Small intestine (tissue), 7 donors: ENCODE measurements around the gene NXPE3. TPM values are rescaled to one million over a fixed set of nuclear protein-coding genes. Genes with fewer than 3 reads are reported as not detected.

Source experiments
- DNase-seq, 2 donors: peaks; one replicate each; pipeline versions ENCODE4 v3.0.0 to v3.0.0-alpha.2; 2013
- FAIRE-seq: peaks from 2 replicates; lab custom pipeline; 2012; peaks lifted over from hg19 to GRCh38; lab: Jason Lieb, UNC
- H3K27ac ChIP-seq, 3 donors: one replicate each; pipeline ENCODE4 v1.5.1; 2013; ENCODE audit warnings: low read length in 2 of 3, mild to moderate bottlenecking in 2 of 3, control low read depth in 1 of 3, inconsistent platforms in 1 of 3, low read depth in 1 of 3, moderate library complexity in 1 of 3
- H3K27me3 ChIP-seq, 3 donors: one replicate each; pipeline ENCODE4 v1.6.1; 2013; ENCODE audit warnings: low read length in 3 of 3, inconsistent platforms in 1 of 3; ENCODE audit not compliant: control insufficient read depth in 3 of 3, insufficient read depth in 3 of 3
- H3K36me3 ChIP-seq, 3 donors: one replicate each; pipeline ENCODE4 v1.6.1; 2013; ENCODE audit warnings: low read length in 3 of 3, inconsistent platforms in 1 of 3, low read depth in 1 of 3, mild to moderate bottlenecking in 1 of 3, moderate library complexity in 1 of 3; ENCODE audit not compliant: control insufficient read depth in 3 of 3, insufficient read depth in 2 of 3
- H3K4me1 ChIP-seq, 3 donors: one replicate each; pipeline ENCODE4 v1.6.1; 2013; ENCODE audit warnings: low read length in 2 of 3, inconsistent platforms in 1 of 3, low read depth in 1 of 3, mild to moderate bottlenecking in 1 of 3, moderate library complexity in 1 of 3; ENCODE audit not compliant: control insufficient read depth in 3 of 3, insufficient read depth in 2 of 3
- H3K4me3 ChIP-seq, 3 donors: one replicate each; pipeline ENCODE4 v1.5.1; 2013; ENCODE audit warnings: low read length in 3 of 3, control low read depth in 1 of 3, inconsistent platforms in 1 of 3, low read depth in 1 of 3, mild to moderate bottlenecking in 1 of 3, moderate library complexity in 1 of 3
- H3K9me3 ChIP-seq, 2 donors: one replicate each; pipeline ENCODE4 v1.6.1; 2013; ENCODE audit warnings: low read depth in 1 of 2, low read length in 1 of 2; ENCODE audit not compliant: control insufficient read depth in 2 of 2, insufficient read depth in 1 of 2
- WGBS, 3 donors: extraction: QIAGEN DNeasy Blood & Tissue Kit; methylation state at CpG; one replicate each; pipeline ENCODE4 v1.1.7; 2013; 5-methylcytosine and 5-hydroxymethylcytosine counted together
- polyA plus RNA-seq, 4 donors: library from polyadenylated mRNA; stranded (reverse) in 3 of 4; unstranded in 1 of 4; fragments of 200-250 nt in 3 of 4; fragments of 120-200 nt in 1 of 4; gene quantifications; one replicate each; pipeline versions ENCODE4 v1.2.1 to v1.2.3, GENCODE V29; 2013
- donor health status: healthy with polysubstance abuse.
- donor health status: control.
- donor health status: control.
- donor health status: Bipolar disorder and iron deficiency.
- donor health status: healthy.

The NXPE3 gene
- polyA plus RNA-seq, 4 donors = 0.45 to 5.4 (median 1.5) TPM

DNA sequence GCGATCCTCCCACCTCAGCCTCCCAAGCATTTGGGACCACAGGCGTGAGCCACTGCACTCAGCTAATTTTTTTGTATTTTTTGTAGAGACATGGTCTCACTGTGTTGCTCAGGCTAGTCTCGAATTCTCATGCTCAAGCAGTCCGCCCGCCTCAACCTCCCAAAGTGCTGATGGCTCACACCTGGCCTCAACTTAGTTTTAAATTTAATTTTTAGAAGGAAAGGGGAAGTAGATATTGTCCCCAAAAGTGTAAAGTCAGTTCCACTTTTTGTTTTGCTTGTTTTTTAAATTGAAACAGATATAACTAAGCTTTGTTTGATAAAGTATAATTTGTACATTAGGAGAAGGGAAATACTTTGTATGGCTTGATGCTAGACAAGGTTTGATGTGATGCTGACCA is 39.0 kb downstream of the NXPE3 start:
- 85 to 99% (median 95%) methylated on average over 5 of the region's 5 CpGs for WGBS, 3 donors
- peaks cover 0 to 11% (median 0%) of the 10 kb centered on the region in 3 donors for H3K4me1 ChIP-seq
- FAIRE-seq = no peak
- no peak overlapping the region for H3K4me3 ChIP-seq
- no peak for DNase-seq
- H3K27me3 ChIP-seq = no peaks in the 10 kb centered on the region
- no peaks in the 10 kb centered on the region for H3K9me3 ChIP-seq
- peaks cover 0 to 5% (median 0%) of the 10 kb centered on the region in 3 donors for H3K36me3 ChIP-seq
- H3K27ac ChIP-seq = no peak overlapping the region

DNA sequence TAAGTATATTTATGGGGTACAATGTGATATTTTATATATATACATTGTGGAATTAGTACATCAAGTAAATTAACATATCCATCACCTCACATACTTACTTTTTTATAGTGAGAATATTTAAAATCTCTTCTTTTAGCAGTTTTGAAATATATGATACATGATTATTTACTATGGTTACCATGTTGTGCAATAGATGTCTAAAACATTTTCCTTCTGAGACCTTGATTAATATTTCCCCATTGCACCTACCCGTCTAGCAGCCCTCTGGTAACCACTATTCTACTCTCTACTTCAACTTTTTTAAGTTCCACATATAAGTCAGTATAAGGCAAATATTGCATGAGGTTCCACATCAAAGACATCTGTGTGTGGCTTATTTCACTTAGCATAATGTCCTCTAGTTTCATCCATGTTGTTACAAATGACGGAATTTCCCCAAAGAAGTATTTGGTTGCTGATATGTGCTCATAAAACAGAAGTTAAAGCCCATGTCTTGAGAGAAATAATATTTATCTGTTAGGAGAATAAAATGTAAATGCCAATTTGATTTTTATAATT is 40.7 kb downstream of the NXPE3 start:
- Histone ChIP-seq H3K4me1 (peaks cover 0 to 7% (median 0%) of the 10 kb centered on the region in 3 donors), H3K27me3 (no peaks in the 10 kb centered on the region), H3K4me3 (no peak overlapping the region), H3K36me3 (peaks cover 0 to 8% (median 0%) of the 10 kb centered on the region in 3 donors), H3K27ac (no peak overlapping the region), H3K9me3 (no peaks in the 10 kb centered on the region)
- 83 to 95% (median 83%) methylated on average over 2 of the region's 2 CpGs for WGBS, 3 donors
- DNase-seq (no peak), FAIRE-seq (no peak)

DNA sequence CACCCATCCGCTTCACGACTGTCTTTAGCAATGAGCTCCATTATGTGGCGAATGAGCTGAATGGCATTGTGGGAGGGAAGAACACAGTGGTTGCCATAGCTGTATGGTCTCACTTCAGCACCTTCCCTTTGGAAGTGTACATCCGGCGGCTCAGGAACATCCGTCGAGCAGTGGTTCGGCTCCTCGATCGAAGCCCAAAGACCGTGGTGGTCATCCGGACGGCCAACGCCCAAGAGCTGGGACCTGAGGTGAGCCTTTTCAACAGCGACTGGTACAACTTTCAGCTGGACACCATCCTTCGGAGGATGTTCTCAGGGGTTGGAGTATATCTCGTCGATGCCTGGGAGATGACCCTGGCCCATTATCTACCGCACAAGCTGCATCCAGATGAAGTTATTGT is 42.5 kb downstream of the NXPE3 start:
- Histone ChIP-seq H3K27ac (no peak overlapping the region), H3K9me3 (no peaks in the 10 kb centered on the region), H3K4me1 (peaks cover 0 to 2% (median 0%) of the 10 kb centered on the region in 3 donors), H3K4me3 (no peak overlapping the region), H3K36me3 (peaks cover 0 to 8% (median 0%) of the 10 kb centered on the region in 3 donors), H3K27me3 (no peaks in the 10 kb centered on the region)
- WGBS, 3 donors = 97 to 99% (median 98%) methylated on average over 19 of the region's 19 CpGs
- DNase-seq (no peak), FAIRE-seq (no peak)

DNA sequence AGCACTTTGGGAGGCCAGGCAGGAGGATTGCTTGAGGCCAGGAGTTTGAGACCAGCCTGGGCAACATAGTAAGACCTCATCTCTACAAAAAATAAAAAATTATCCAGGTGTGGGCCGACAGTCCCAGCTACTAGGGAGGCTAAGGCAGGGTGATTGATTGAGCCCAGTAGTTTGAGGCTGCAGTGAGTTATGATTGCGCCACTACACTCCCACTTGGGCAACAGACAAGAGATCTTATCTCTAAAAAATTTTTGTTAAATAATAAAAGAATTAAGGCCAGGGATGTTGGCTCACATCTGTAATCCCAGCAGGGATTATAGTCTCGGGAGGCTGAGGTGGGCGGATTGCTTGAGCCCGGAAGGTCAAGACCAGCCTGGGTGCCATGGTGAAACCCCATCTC is 44.5 kb downstream of the NXPE3 start:
- 82 to 94% (median 91%) methylated on average over 5 of the region's 5 CpGs for WGBS, 3 donors
- peaks cover 0 to 3% (median 0%) of the 10 kb centered on the region in 3 donors for H3K4me1 ChIP-seq
- H3K4me3 ChIP-seq = no peak overlapping the region
- no peak overlapping the region for H3K27ac ChIP-seq
- DNase-seq (no peak), FAIRE-seq (no peak)
- no peaks in the 10 kb centered on the region for H3K27me3 ChIP-seq
- H3K9me3 ChIP-seq = no peaks in the 10 kb centered on the region
- peaks cover 0 to 8% (median 0%) of the 10 kb centered on the region in 3 donors for H3K36me3 ChIP-seq

DNA sequence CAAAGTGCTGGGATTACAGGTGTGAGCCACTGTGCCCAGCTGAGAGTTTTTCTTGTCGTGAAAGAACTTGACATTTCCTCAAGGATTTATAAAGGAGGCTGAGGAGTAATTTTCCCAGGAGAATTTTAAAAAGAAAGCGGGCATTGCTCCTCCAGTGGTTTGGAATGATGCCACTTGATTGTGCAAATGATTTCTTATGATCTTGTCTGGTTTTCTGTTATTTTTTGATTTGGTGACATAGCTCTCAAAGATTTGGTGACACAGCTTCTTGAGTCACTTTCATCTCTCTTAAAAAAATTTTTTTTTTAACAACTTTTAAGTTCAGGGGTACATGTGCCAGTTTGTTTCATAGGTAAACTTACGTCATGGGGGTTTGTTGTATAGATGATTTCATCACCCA is 45.7 kb downstream of the NXPE3 start:
- Histone ChIP-seq H3K4me1 (peaks cover 0 to 15% (median 3%) of the 10 kb centered on the region in 3 donors), H3K36me3 (peaks cover 0 to 8% (median 0%) of the 10 kb centered on the region in 3 donors), H3K9me3 (no peaks in the 10 kb centered on the region), H3K27me3 (no peaks in the 10 kb centered on the region), H3K4me3 (no peak overlapping the region), H3K27ac (no peak overlapping the region)
- DNase-seq (no peak), FAIRE-seq (no peak)
- WGBS, 3 donors = 70 to 84% (median 77%) methylated on average over 3 of the region's 3 CpGs

DNA sequence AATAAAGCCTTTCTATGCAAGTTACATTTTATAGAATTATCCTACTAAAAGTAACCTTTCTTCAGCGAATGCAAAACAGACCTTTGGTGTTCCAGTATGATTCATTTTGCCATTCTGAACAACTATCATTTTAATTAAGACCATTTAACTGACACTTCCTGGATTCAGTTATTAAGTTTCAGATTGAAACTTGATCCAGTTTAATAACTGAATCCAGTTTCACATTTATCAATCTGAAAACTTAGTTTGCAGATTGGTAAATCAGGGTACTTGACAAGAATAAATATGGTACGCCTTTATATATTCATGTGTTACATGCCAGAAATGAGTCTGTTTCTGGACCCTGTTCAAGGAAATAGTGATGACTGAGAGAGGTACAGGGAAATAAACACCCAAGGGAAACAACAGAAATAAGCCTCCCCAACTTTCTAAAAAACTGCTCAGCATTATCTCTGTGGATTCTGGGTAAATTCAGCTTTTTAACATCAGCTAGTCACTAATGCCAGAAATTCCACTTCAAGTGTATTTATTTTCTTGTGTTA is 47.0 kb downstream of the NXPE3 start:
- peaks cover 0 to 15% (median 3%) of the 10 kb centered on the region in 3 donors for H3K4me1 ChIP-seq
- WGBS, 3 donors = 16 to 46% (median 32%) methylated on average over 2 of the region's 2 CpGs
- no peak for DNase-seq
- H3K4me3 ChIP-seq = no peak overlapping the region
- no peaks in the 10 kb centered on the region for H3K9me3 ChIP-seq
- no peaks in the 10 kb centered on the region for H3K27me3 ChIP-seq
- peak overlapping the region in 1 of 3 donors; percentile 64 for H3K27ac ChIP-seq
- peak; percentile 39 for FAIRE-seq
- H3K36me3 ChIP-seq = peaks cover 0 to 8% (median 0%) of the 10 kb centered on the region in 3 donors

- Histone ChIP-seq H3K4me1 (peaks cover 0 to 15% (median 3%) of the 10 kb centered on the region in 3 donors), H3K27ac (peak overlapping the region; percentile 89 to 99 (median 95)), H3K4me3 (peak overlapping the region; percentile 64 to 79 (median 68)), H3K27me3 (no peaks in the 10 kb centered on the region), H3K9me3 (no peaks in the 10 kb centered on the region), H3K36me3 (peaks cover 0 to 3% (median 0%) of the 10 kb centered on the region in 3 donors)
- FAIRE-seq (no peak), DNase-seq (peak; percentile 81 to 95)
- 1 to 2% (median 2%) methylated on average over 30 of the region's 30 CpGs for WGBS, 3 donors
Measured at GRCh38 chr3:101827211-101828174, 48.5 kb downstream of the NXPE3 start.

GRCh38 chr3:101828276-101828675 is 49.3 kb downstream of the NXPE3 start:
- Histone ChIP-seq H3K9me3 (no peaks in the 10 kb centered on the region), H3K36me3 (peaks cover 0 to 3% (median 0%) of the 10 kb centered on the region in 3 donors), H3K4me1 (peaks cover 0 to 15% (median 3%) of the 10 kb centered on the region in 3 donors), H3K4me3 (peak overlapping the region in 2 of 3 donors; percentile 68 to 79), H3K27ac (peak overlapping the region; percentile 68 to 99 (median 95)), H3K27me3 (no peaks in the 10 kb centered on the region)
- 1 to 9% (median 3%) methylated on average over 3 of the region's 3 CpGs for WGBS, 3 donors
- FAIRE-seq (no peak), DNase-seq (peak in 1 of 2 donors; percentile 35)
